HuH-7.5 (cell line): ENCODE data around the gene C1QTNF8.

Source experiments
- DNase-seq: peaks from one replicate; pipeline ENCODE4 v3.0.0; 2011; ENCODE audit warnings: low spot score

The C1QTNF8 gene

GRCh38 chr16:1045310-1045992 is 50.6 kb downstream of the C1QTNF8 start:
- DNase-seq: no peak

- no peak for DNase-seq
Measured at GRCh38 chr16:1044460-1045309, 51.4 kb downstream of the C1QTNF8 start.

- no peak for DNase-seq
Measured at GRCh38 chr16:1043881-1044451, 52.1 kb downstream of the C1QTNF8 start.

GRCh38 chr16:1042866-1043265 is 53.2 kb downstream of the C1QTNF8 start:
- DNase-seq: no peak

GRCh38 chr16:1042049-1042744 is 53.8 kb downstream of the C1QTNF8 start:
- DNase-seq: no peak

- DNase-seq: no peak
Measured at GRCh38 chr16:1040346-1040745, 55.7 kb downstream of the C1QTNF8 start.

- DNase-seq: no peak
Measured at GRCh38 chr16:1039762-1040161, 56.3 kb downstream of the C1QTNF8 start.

GRCh38 chr16:1038932-1039331 is 57.1 kb downstream of the C1QTNF8 start:
- no peak for DNase-seq
